Aorta (tissue), 5 donors: ENCODE measurements around the gene MAPKAPK2. TPM values are rescaled to one million over a fixed set of nuclear protein-coding genes. Genes with fewer than 3 reads are reported as not detected.
A peak's percentile ranks its signal among the peaks of the same experiment; 100 is the strongest.

ENCODE experiments used
- ATAC-seq: fragments of 200-7000 bp; cut with Tn5 transposase; one replicate; pipeline ENCODE4 v1.9.1; 2022; ENCODE audit warnings: moderate library complexity; ENCODE audit not compliant: low FRiP score
- DNase-seq, 2 donors: peaks; one replicate each; pipeline ENCODE4 v3.0.0-alpha.2; 2020
- H3K27ac ChIP-seq, 2 donors: one replicate each; pipeline ENCODE4 v1.5.1; 2013; ENCODE audit warnings: low read length in 2 of 2, mild to moderate bottlenecking in 2 of 2, moderate library complexity in 2 of 2, control low read depth in 1 of 2, inconsistent platforms in 1 of 2, low read depth in 1 of 2
- H3K27me3 ChIP-seq, 2 donors: one replicate each; pipeline ENCODE4 v1.6.1; 2013; ENCODE audit warnings: control low read depth in 1 of 2, low read length in 1 of 2, mild to moderate bottlenecking in 1 of 2, moderate library complexity in 1 of 2; ENCODE audit not compliant: insufficient read depth in 2 of 2, control insufficient read depth in 1 of 2
- H3K36me3 ChIP-seq, 2 donors: one replicate each; pipeline ENCODE4 v1.6.1; 2013; ENCODE audit warnings: control low read depth in 1 of 2, low read length in 1 of 2, mild to moderate bottlenecking in 1 of 2; ENCODE audit not compliant: insufficient read depth in 2 of 2, control insufficient read depth in 1 of 2
- H3K4me1 ChIP-seq, 2 donors: one replicate each; pipeline ENCODE4 v1.6.1; 2013; ENCODE audit warnings: low read length in 2 of 2, control low read depth in 1 of 2, mild to moderate bottlenecking in 1 of 2, moderate library complexity in 1 of 2; ENCODE audit not compliant: insufficient read depth in 2 of 2, control insufficient read depth in 1 of 2
- H3K4me3 ChIP-seq, 2 donors: one replicate each; pipeline ENCODE4 v1.5.1; 2013; ENCODE audit warnings: low read length in 2 of 2, control low read depth in 1 of 2, mild to moderate bottlenecking in 1 of 2
- H3K9me3 ChIP-seq: one replicate; pipeline ENCODE4 v1.6.1; 2013; ENCODE audit warnings: mild to moderate bottlenecking, low read length; ENCODE audit not compliant: control insufficient read depth
- WGBS, 2 donors: extraction: QIAGEN DNeasy Blood & Tissue Kit; methylation state at CpG; one replicate each; pipeline ENCODE4 v1.1.7; 2013; 5-methylcytosine and 5-hydroxymethylcytosine counted together
- intact Hi-C, 2 donors: fragments of 100-400 bp; cut with DNase I; formaldehyde crosslinking; loops; one replicate each; pipeline versions ENCODE4 v1.14.2 to v1.15.0; 2022
- polyA plus RNA-seq, 2 donors: library from polyadenylated mRNA; stranded (reverse); fragments of 200-250 nt; gene quantifications; one replicate each; pipeline ENCODE4 v1.2.3, GENCODE V29; 2013
- total RNA-seq, 2 donors: library from RNA; stranded (reverse); fragmentation: NEBNext Ultra II Directional; extraction: Animal tissue kit (Norgen Biotek cat#: 25700); gene quantifications; one replicate each; pipeline ENCODE4 v1.2.1, GENCODE V29; 2021
- donor health status: healthy with polysubstance abuse.
- donor health status: Bipolar disorder and iron deficiency.
- donor health status: DM: no; HTN: no; CAD: no.
- donor health status: DM: no; HTN: no; CAD: no.
- donor health status: DM: yes; HTN: yes; CAD: no.

The MAPKAPK2 gene
- total and polyA plus RNA-seq, 4 donors: 40.2 to 117 (median 67.7) TPM

- intact Hi-C loops: no loop called here
- H3K4me3 ChIP-seq: no peak overlapping the region
- DNase-seq: no peak
- no peaks in the 10 kb centered on the region for H3K9me3 ChIP-seq
- no peak overlapping the region for H3K27ac ChIP-seq
- H3K36me3 ChIP-seq: no peaks in the 10 kb centered on the region
- 78 to 87% methylated on average over 2 of the region's 2 CpGs for WGBS, 2 donors
- no peak for ATAC-seq
- peaks cover 0 to 23% of the 10 kb centered on the region in 2 donors for H3K4me1 ChIP-seq
- H3K27me3 ChIP-seq: no peaks in the 10 kb centered on the region
Measured at GRCh38 chr1:206708882-206709281, 24.2 kb downstream of the MAPKAPK2 start.

DNA sequence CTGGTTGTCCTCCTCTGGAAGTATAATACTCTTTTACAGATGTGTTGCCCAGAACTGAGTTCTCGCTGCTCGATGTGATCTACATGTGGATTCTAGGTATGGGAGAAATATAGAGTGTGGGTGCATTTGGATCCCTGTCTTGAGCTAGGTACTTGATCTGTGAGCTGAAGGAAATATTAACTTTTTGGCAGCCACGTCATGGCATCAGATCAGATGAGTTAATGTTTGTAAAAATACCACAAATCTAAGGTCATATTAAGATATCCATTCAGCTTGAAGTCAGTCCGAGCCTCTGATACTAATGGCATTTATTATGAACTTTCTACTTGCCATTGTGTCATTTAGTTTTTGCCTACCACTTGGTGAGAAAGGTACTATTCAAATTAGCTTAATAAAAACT lies 24.6 kb downstream of the MAPKAPK2 start:
- intact Hi-C loops: no loop called here
- ATAC-seq (no peak), DNase-seq (no peak)
- no peak overlapping the region for H3K4me3 ChIP-seq
- peaks cover 0 to 23% of the 10 kb centered on the region in 2 donors for H3K4me1 ChIP-seq
- H3K27ac ChIP-seq: no peak overlapping the region
- 46 to 48% methylated on average over 4 of the region's 4 CpGs for WGBS, 2 donors
- no peaks in the 10 kb centered on the region for H3K9me3 ChIP-seq
- no peaks in the 10 kb centered on the region for H3K27me3 ChIP-seq
- no peaks in the 10 kb centered on the region for H3K36me3 ChIP-seq

DNA sequence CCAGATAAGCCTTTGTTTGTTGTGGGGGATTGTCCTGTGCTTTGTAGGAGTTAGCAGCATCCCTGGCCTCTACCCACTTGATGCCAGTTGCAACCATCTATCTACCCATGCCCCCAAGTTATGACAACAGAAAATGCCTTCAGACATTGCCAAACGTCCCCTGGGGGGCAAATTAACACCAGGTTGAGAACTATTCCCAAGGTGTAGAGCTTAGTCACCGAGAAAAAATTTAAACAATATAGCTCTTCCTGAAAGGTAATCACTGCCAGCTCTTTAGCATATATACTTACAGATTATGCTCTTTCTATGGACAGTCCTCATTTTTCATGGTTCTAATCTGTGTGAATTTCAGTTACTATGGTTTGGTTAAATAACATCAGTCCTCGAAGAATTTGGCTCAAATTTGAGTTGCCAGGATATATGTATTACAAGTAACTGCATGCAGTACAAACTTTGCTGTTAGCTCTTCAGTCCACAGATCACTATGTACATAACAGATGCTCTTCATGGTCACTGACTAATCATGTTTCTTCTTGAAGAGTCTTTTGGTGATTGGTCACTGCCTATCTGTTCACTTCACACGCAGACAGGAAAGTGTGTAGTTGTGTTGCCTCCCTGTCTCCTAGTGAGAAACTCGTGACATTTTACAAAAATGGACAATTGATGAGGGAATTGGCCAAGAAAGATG lies 25.2 kb downstream of the MAPKAPK2 start:
- ATAC-seq: no peak
- DNase-seq: no peak
- Histone ChIP-seq H3K4me1 (peaks cover 0 to 23% of the 10 kb centered on the region in 2 donors), H3K36me3 (no peaks in the 10 kb centered on the region), H3K27ac (no peak overlapping the region), H3K9me3 (no peaks in the 10 kb centered on the region), H3K27me3 (no peaks in the 10 kb centered on the region), H3K4me3 (no peak overlapping the region)
- intact Hi-C loops: no loop called here
- WGBS, 2 donors: 45 to 55% methylated on average over 5 of the region's 5 CpGs

DNA sequence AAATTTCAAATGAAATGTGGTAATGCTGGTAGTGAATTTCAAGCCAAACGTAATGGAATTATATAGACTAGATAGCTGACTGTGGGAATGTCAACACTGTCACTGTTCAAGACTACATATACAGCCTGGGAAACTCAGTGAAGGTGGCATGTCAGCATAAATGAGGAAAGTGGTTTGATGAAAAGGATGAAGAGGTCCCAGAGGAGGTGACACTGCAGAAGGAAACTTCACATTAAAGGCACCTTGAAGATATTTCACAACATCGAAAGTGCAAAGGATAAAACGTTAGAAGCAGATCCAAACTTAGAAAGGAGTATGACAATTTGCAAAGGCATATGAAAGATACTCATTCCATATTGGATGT lies 25.7 kb downstream of the MAPKAPK2 start:
- DNase-seq (no peak), ATAC-seq (no peak)
- Histone ChIP-seq H3K4me3 (no peak overlapping the region), H3K9me3 (no peaks in the 10 kb centered on the region), H3K27me3 (no peaks in the 10 kb centered on the region), H3K36me3 (no peaks in the 10 kb centered on the region), H3K27ac (no peak overlapping the region), H3K4me1 (peaks cover 2 to 18% of the 10 kb centered on the region in 2 donors)
- 69 to 77% methylated on average over 3 of the region's 3 CpGs for WGBS, 2 donors
- intact Hi-C loops: no loop called here

- DNase-seq (peak in 1 of 2 donors; percentile 24), ATAC-seq (no peak)
- WGBS, 2 donors: 89 to 90% methylated on average over 4 of the region's 4 CpGs
- no peak overlapping the region for H3K27ac ChIP-seq
- intact Hi-C loops: no loop called here
- H3K4me1 ChIP-seq: peaks cover 2 to 8% of the 10 kb centered on the region in 2 donors
- no peaks in the 10 kb centered on the region for H3K36me3 ChIP-seq
- no peaks in the 10 kb centered on the region for H3K27me3 ChIP-seq
- H3K9me3 ChIP-seq: no peaks in the 10 kb centered on the region
- no peak overlapping the region for H3K4me3 ChIP-seq
Measured at GRCh38 chr1:206713070-206713469, 28.4 kb downstream of the MAPKAPK2 start.

DNA sequence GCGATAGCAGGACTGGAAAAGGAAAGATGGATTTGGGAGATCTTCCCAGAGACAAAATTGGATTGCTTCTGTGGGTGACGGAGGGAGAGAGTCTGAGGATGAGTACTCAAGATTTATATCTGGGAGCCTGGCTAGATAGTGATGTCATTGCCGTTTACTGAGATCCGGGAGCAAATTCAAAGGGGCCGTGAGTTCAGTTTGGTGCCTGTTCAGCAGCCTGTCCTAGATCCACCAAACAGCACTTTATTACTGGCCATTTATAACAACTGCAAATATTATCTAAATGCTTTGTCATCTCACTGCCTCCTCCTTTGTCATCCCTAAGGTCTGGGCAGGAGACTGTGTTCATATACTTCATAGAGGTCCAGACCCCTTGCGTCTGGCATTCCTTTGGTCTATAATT lies 29.2 kb downstream of the MAPKAPK2 start:
- H3K4me1 ChIP-seq: peaks cover 2 to 8% of the 10 kb centered on the region in 2 donors
- intact Hi-C loops: no loop called here
- H3K9me3 ChIP-seq: no peaks in the 10 kb centered on the region
- peak; percentile 40 for ATAC-seq
- no peaks in the 10 kb centered on the region for H3K27me3 ChIP-seq
- no peak overlapping the region for H3K27ac ChIP-seq
- WGBS, 2 donors: 74 to 80% methylated on average over 6 of the region's 6 CpGs
- DNase-seq: no peak
- H3K36me3 ChIP-seq: no peaks in the 10 kb centered on the region
- H3K4me3 ChIP-seq: no peak overlapping the region

DNA sequence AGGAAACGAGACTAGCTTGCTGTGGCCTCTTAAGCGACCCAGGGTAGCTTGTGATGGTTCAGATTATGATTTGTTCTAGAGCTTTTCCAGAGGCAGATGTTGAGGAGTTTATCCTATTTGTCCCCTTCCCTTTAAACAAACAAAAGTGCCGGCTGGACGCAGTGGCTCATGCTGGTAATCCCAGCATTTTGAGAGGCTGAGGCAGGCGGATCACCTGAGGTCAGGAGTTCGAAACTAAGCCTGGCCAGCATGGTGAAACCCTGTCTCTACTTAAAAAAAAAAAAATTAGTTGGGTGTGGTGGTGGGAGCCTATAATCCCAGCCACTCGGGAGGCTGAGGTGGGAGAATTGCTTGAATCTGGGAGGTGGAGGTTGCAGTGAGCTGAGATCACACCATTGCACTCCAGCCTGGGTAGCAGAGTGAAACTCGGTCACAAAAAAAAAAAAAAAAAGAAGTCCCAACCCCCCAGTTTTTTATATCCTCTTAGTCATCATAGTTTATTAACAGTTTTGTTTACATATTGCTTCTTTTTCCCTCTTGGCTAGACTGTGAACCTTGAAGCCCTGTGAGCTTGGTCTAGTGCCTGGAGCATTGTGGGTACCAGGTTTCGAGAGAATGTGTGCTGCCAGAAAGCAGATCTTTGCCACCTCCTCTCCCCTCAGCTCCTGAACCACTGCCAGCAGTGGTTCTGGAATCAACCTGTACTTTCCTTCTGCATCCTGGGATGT lies 29.8 kb downstream of the MAPKAPK2 start:
- WGBS, 2 donors: 56 to 60% methylated on average over 9 of the region's 9 CpGs
- Histone ChIP-seq H3K27ac (peak overlapping the region in 1 of 2 donors; percentile 8), H3K36me3 (no peaks in the 10 kb centered on the region), H3K4me3 (no peak overlapping the region), H3K4me1 (peaks cover 2 to 8% of the 10 kb centered on the region in 2 donors), H3K9me3 (no peaks in the 10 kb centered on the region), H3K27me3 (no peaks in the 10 kb centered on the region)
- DNase-seq (peak in 1 of 2 donors; percentile 21), ATAC-seq (peak; percentile 80)
- intact Hi-C loops: no loop called here

DNA sequence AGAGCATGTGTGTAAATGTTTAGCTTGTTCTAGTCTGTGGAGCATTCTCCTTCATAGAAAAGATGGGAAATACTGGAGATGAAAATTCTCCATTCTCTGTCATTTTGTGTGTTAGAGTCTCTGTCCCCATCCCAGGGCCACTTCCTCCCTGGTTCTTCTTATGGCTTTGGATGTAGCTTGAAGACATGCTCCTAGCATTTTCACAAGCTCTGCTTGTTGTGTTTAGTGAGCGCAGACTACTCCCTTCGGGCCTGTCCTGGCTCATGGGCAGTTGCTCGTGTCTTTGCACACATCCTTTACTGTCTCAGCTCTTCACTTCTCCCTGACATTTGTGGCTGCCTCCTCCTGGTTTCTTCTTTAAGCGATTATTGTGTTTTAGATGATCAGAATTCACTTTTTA lies 30.4 kb downstream of the MAPKAPK2 start:
- Histone ChIP-seq H3K4me3 (no peak overlapping the region), H3K4me1 (peaks cover 2% of the 10 kb centered on the region in 2 donors), H3K9me3 (no peaks in the 10 kb centered on the region), H3K27ac (no peak overlapping the region), H3K36me3 (no peaks in the 10 kb centered on the region), H3K27me3 (no peaks in the 10 kb centered on the region)
- DNase-seq (no peak), ATAC-seq (no peak)
- intact Hi-C loops: no loop called here
- 76 to 82% methylated on average over 4 of the region's 4 CpGs for WGBS, 2 donors
